ENCODE results near the gene HLA-DOB. TPM values are rescaled to one million over a fixed set of nuclear protein-coding genes. Genes with fewer than 3 reads are reported as not detected.

HLA-DOB gene
- total RNA-seq, 1 donor from 2014 or later: not detected

Other genes starting within 250 kb of the HLA-DOB start
- 15.3 TPM for gene HLA-DRB1, start 227.2 kb downstream of the HLA-DOB start, total RNA-seq
- 1.2 TPM for gene HLA-DQA1, start 179.6 kb downstream of the HLA-DOB start, total RNA-seq
- 0.68 TPM for gene HLA-DQB1, start 150.3 kb downstream of the HLA-DOB start, total RNA-seq
- gene HLA-DQA2, start 75.6 kb downstream of the HLA-DOB start, total RNA-seq: not detected
- gene HLA-DQB2, start 53.5 kb downstream of the HLA-DOB start, total RNA-seq: 0.28 TPM
- gene TAP2, start 21.7 kb upstream of the HLA-DOB start, total RNA-seq: 11.8 TPM
- gene PSMB8, start 27.0 kb upstream of the HLA-DOB start, total RNA-seq: 41.1 TPM
- gene TAP1, start 36.7 kb upstream of the HLA-DOB start, total RNA-seq: 10.6 TPM
- gene PSMB9, start 37.2 kb upstream of the HLA-DOB start, total RNA-seq: 13.9 TPM
- 2.6 TPM for gene HLA-DMB, start 124.0 kb upstream of the HLA-DOB start, total RNA-seq
- gene HLA-DMA, start 136.1 kb upstream of the HLA-DOB start, total RNA-seq: 6.6 TPM
- gene BRD2, start 151.6 kb upstream of the HLA-DOB start, total RNA-seq: 76.2 TPM
- 0.70 TPM for gene HLA-DOA, start 192.6 kb upstream of the HLA-DOB start, total RNA-seq